Stomach (tissue), 4 donors: ENCODE measurements around the gene GRK2.

Source experiments
- CTCF ChIP-seq, 7 experiments: fragments of 450-650 bp in 4 of 7; fragments of 200-600 bp in 3 of 7; sonication (generic) in 3 of 7; IDR thresholded peaks; one replicate each; pipeline ENCODE4 v1.5.1; 2016 to 2019; ENCODE audit warnings: antibody characterized with exemption in 7 of 7, control low read depth in 2 of 7, mild to moderate bottlenecking in 1 of 7
- EP300 ChIP-seq: sonication (generic); formaldehyde crosslinking; IDR thresholded peaks from one replicate; pipeline ENCODE4 v1.6.1; 2017; ENCODE audit warnings: antibody characterized with exemption
- POLR2A ChIP-seq, 4 donors: fragments of 450-650 bp; IDR thresholded peaks; one replicate each; pipeline ENCODE4 v1.6.1; 2016; ENCODE audit warnings: antibody characterized with exemption in 4 of 4, control low read depth in 2 of 4, mild to moderate bottlenecking in 1 of 4, moderate library complexity in 1 of 4
- POLR2AphosphoS5 ChIP-seq, 3 donors: sonication (generic); formaldehyde crosslinking; IDR thresholded peaks; one replicate each; pipeline ENCODE4 v1.6.1; 2016; ENCODE audit warnings: antibody characterized with exemption in 3 of 3

GRCh38 chr11:67300256-67300755 is 34.0 kb downstream of the GRK2 start:
- TF ChIP-seq CTCF (IDR thresholded peaks at IDR 0.05) (no peak), POLR2A (IDR thresholded peaks at IDR 0.05) (no peak), POLR2AphosphoS5 (IDR thresholded peaks at IDR 0.05) (no peak), EP300 (no peak)
